Activated CD4-positive, CD25-positive, alpha-beta regulatory T cell treated with anti-CD3 and anti-CD28 coated beads, Interleukin-2, amount 50 U/mL, for 24 hours (primary cell): ENCODE data around the gene MAG.
A peak's percentile ranks its signal among the peaks of the same experiment; 100 is the strongest.
"Not testable (repeated sequence)": the region's sequence is repeated elsewhere in the genome, so short reads cannot be mapped to it uniquely, and the experiment has no call there.

ENCODE experiments used
- ATAC-seq, 2 donors: fragments of 150-1000 bp; cut with Tn5 transposase; one replicate each; pipeline ENCODE4 v1.10.0; 2021; ENCODE audit warnings: mild to moderate bottlenecking in 1 of 2, moderate library complexity in 1 of 2

MAG gene

DNA sequence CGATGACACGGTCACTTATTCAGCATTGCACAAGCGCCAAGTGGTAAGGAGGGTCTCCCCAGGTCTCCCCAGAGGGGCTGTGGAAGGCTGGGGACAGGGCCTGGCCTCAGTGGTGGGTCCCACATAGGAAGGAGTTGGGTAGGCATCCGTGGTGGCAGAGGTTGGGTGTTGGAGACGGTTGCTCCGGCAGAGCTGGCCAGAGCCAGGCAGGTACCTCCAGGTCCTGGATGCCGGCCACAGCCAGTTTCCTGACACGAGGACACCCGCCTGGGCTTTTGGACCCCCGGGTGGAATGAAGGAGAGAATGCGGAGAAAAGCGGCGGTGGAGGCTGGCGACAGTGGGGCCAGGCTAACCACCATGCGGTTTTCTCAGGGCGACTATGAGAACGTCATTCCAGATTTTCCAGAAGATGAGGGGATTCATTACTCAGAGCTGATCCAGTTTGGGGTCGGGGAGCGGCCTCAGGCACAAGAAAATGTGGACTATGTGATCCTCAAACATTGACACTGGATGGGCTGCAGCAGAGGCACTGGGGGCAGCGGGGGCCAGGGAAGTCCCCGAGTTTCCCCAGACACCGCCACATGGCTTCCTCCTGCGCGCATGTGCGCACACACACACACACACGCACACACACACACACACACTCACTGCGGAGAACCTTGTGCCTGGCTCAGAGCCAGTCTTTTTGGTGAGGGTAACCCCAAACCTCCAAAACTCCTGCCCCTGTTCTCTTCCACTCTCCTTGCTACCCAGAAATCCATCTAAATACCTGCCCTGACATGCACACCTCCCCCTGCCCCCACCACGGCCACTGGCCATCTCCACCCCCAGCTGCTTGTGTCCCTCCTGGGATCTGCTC lies 54.5 kb downstream of the MAG start:
- ATAC-seq: peak in 1 of 2 donors; percentile 24

DNA sequence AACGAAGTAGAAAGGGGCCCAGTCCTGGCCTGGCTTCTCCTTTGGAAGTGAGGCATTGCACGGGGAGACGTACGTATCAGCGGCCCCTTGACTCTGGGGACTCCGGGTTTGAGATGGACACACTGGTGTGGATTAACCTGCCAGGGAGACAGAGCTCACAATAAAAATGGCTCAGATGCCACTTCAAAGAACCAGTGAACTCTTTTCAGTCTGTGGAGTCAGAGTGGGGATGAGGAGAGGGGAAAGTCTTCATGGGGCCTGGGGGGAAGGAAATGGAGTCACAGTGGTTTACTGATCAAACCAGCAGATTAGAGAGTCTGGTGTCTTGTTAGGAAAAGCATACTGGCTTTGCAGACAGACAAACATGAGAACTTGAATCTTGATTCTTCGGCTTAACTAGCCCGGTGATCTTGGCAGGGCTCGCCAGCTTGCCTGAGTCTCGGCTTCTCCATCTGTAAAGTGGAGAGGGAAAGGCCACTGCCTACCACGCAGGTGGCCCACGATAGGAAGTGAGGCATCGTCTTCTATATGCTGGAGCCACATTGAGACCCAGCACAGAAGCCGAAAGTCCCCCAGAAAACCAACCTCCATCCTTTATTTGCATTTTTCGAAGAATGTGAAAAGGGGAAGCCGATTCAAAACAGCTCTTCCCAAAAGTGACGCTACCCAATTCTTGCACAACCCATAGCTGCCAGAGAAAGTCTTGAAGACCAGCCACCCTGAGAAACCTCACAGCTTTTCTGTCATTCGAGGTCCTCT lies 55.4 kb downstream of the MAG start, which contains the start of gene FFAR1:
FFAR1 (plus strand) TSS at position 732 of the 759 bp plus-strand sequence. CDS start 3,650 bp downstream, outside the sequence.
- peak; percentile 47 to 62 for ATAC-seq

DNA sequence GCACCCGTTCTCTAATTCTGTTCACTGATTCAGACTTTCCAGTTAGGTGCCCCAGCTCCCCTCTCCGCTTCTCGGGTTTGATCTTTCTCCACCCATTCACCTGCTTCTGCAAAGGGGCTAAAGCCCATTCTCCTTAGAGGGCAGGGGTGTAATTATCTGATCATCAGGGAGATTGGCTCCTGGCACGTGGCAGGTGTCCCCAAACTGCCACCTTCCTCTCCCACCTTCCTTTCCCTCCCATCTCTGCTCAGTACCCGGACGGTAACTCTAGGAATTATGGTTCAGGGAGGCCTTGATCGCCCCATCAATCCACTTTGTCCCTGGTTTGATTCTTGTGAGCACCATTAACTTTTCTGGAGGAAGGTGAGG lies 56.0 kb downstream of the MAG start:
- ATAC-seq: no peak

DNA sequence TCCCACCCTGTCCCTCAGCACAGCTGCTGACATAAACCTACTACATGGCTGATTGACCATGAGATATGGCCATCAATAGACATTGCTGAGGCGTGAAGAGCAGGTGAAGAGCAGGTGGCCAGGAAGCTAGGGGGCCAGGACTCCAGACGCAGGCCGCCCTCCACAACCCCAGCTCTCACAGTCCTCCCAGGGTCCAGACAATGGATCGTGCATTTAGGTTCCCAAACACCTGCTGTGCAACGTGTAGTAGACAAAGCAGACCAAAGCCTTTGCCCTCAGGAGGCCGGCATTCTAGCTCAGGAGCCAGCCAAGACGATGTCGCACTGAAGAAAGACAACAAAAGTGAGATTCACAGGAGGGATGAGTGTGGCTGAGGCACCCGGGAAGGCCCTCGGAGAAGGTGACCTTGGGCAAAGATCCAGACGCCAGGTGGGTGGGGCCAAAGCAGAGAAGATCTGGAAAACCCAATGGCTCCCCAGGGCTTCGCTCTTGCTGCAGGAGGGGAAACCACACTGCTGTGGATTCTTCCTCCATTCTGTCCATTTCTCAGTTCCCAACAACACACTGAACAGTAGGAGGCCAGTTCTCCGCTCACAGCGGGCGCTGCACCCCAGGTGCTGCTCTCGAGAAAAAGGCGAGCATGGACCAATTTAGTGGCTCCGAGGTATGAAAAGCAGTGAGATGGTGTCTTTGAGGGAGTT lies 57.1 kb downstream of the MAG start:
- ATAC-seq: no peak

DNA sequence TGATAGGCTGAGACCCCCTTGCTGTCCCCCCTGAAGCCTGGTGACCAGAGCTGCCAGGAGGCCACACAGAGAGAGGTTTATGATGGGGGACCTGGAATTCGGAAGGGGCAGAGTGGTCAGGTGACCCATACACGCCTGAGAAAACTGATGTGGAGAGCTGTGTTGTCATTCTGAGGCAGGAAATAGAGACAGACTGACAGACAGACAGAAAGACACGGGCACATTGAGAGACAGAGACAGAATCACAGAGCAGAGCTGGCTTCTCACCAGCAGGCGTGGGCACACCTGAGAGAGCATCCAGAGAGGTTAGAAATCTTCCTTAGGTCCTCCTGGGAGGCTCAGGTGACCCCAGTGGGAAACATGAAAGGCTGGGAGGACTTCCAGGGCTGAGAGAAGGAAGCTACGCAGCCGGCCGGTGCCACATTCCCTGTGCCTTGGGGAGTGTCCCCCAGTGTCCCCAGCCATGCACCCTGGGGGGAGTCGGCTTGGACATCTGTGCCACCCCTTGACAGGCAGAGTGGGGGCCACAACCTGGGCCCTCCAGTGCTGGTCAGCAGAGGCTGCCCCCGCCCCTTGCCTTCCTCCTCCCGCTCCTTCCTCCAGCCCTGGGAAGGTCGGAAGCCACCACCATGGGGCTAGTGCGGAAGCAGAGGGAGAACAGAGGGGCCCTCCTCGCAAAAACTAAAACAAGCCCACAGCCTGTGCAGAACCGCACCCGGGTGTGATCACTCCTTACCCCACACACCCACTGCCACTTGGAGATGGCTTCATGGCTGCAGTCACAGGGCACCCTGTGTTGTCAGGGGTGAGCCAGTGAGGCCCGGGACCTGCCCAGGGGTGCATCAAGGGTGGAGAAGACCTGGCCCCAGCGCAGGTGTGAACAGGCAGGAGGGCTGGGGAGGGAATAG lies 57.9 kb downstream of the MAG start:
- no peak for ATAC-seq

DNA sequence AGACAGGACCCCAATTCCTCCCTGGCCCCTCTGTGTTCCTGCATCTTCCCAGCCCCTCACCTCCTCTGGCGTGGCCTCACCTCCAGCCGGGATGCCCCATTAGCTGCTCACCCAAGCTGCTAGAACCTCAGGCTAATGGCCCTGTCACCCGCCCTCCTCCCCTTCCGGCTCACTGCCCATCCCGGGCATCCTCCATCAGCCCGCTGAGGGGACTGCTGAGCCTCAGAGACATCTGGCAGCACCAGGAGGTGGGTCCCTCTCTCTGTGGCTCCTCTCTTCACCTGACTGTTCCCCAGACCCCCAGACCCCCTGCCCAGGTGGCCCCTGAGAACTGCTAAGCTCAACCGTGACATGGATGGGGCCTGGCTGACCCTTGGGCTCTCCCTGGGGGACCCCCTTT lies 58.6 kb downstream of the MAG start:
- no peak for ATAC-seq

DNA sequence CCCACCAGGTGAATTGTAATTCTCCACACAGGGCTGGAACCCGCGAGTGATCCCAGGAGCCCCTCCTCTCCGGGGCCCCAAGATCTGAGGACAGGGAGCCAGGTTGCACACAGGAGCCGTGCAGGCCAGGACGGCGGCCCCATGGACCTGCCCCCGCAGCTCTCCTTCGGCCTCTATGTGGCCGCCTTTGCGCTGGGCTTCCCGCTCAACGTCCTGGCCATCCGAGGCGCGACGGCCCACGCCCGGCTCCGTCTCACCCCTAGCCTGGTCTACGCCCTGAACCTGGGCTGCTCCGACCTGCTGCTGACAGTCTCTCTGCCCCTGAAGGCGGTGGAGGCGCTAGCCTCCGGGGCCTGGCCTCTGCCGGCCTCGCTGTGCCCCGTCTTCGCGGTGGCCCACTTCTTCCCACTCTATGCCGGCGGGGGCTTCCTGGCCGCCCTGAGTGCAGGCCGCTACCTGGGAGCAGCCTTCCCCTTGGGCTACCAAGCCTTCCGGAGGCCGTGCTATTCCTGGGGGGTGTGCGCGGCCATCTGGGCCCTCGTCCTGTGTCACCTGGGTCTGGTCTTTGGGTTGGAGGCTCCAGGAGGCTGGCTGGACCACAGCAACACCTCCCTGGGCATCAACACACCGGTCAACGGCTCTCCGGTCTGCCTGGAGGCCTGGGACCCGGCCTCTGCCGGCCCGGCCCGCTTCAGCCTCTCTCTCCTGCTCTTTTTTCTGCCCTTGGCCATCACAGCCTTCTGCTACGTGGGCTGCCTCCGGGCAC lies 59.6 kb downstream of the MAG start:
- ATAC-seq: no peak

DNA sequence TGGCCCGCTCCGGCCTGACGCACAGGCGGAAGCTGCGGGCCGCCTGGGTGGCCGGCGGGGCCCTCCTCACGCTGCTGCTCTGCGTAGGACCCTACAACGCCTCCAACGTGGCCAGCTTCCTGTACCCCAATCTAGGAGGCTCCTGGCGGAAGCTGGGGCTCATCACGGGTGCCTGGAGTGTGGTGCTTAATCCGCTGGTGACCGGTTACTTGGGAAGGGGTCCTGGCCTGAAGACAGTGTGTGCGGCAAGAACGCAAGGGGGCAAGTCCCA lies 60.2 kb downstream of the MAG start:
- ATAC-seq: no peak

DNA sequence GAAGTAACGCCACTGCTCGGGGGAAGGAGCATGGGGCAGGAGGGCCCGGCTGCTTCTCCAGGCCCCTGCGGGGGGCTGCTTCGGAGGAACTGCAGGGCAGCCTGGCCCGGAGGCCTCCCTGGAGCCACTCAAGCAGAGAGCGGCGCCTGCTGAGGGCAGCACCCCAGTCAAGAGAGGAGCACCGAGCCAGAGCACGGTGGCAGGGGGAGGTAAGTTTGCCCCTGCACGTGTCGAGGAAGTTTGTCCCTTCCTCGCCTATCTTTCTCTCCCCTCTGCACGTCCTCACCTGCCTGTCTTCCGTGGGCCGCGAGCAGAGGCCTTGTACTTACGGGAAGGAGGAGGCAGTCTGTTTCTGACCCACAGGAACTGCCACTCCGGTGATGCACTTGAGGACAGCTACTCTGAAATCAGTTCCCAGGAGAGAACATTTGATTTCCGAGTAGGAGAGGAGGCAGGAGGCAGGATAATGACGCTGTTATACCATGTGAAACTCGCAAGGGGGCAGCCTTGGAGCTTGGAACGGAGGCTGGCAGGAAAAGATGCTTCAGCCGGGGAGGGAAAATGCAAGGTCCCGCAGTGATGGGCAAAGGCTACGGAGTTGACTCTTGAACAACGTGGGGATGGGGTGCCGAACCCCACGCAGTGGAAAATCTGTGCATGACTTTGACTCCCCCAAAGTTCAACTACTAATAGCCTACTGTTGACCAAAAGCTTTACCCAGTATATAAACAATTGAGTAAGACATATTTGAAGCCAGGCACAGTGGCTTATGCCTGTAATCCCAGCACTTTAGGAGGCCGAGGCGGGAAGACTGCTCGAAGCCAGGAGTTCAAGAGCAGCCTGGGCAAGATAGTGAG lies 60.7 kb downstream of the MAG start:
- peak; percentile 52 to 57 for ATAC-seq

DNA sequence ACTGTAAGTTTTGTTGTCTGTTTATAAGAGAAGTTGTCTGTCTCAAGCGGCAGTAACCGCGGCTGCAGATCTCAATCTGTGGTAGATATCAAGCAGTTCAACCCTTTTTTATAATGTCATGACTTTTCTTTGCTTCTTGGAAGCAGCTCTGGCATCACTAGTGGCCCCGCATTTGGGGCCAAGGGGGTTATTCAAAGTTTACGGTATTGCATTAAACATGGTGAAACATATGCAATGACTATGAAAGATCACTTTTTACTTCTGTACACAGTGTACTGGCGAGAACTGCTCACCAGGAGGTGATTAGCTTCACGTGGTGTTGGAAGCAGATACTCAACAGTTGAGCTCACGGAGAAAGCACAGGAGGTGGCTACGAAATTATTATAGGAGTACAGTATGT lies 61.7 kb downstream of the MAG start:
- no peak for ATAC-seq

DNA sequence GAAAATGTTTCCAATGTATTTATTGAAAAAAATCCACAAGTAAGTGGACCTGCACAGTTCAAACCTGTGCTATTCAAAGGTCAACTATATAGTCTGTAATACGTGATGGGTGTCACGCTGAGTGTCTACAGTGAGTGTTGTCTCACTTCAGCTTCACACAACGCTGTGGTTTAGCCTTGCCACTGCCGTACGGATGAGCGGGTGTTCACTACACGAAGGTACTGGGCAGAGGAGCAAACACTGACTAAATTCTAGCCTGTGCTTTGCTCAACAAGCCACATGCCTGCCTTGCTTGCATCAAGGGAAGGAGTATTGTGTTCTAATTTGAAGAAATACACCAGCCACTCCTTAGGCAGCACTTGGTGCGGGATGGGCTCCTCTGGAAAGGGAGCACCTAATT lies 62.9 kb downstream of the MAG start:
- ATAC-seq: no peak

DNA sequence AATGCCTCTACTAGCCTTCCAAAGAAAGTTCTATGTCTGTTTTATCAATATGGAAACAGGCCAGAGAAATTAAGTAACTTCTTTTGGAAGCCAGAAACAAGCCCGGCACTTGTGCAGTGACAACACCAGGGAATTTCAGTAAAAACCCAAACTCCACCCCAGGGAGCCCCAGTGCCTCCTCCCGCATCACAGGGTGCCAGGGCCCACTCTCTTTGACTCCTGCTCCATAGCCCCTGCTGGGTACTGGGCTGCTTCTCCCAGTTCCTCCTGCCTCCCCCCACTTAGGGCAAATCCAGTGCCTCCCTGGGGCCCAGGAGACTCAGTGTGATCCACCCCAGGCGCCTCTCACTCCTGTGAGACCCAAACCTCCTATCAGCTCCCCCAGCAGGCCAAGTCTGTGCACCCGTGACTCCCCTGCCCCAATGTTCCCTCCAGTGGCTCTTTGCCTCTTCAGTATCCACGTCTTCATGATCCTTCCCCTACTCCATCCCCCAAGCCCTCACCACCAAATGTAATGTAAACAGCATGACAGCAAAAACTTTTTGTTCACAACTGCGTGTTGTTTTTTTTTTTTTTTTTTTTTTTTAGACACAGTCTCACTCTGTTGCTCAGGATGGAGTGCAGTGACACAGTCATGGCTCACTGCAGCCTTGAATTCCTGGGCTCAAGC lies 64.0 kb downstream of the MAG start:
- ATAC-seq: no peak

DNA sequence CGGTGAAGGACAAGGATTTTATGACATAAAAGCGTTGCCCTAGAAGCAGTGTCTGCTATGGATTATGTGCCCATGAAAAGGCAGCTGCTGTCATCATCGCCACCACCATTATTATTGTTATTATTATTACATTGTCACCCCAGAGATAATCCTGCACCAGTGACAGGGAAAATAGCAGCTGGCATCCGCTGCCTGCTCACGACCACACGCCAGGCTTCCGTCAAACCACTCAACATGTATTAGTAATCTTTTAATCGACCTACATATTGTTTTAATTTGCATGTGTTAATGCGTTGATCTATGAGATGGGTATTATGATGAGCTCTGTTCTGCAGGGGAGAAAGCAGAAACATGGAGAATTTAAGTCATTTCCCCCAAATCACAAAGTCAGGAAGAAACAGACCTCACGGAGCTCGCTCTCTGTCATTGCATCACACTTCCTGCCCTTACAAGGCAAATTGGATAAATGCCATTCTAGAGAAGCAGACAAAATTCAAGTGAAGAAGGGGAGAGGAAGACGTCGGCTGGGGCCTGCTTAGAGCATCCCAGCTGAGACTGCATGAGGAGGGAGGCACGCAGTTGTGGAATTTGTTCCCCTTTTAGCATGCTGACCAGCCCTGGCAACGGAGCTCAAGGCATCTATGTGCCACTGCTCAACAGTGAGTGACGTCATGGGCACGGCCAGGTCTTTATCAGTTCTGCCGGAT lies 66.1 kb downstream of the MAG start, which contains the start of gene FFAR3:
FFAR3 (plus strand) TSS at position 594 of the 707 bp plus-strand sequence. CDS start 431 bp downstream, outside the sequence.
- ATAC-seq: peak; percentile 16 to 45

DNA sequence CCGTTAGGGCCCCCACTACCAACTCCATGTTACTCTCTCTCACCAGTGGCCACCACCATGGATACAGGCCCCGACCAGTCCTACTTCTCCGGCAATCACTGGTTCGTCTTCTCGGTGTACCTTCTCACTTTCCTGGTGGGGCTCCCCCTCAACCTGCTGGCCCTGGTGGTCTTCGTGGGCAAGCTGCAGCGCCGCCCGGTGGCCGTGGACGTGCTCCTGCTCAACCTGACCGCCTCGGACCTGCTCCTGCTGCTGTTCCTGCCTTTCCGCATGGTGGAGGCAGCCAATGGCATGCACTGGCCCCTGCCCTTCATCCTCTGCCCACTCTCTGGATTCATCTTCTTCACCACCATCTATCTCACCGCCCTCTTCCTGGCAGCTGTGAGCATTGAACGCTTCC lies 66.9 kb downstream of the MAG start:
- ATAC-seq: not testable (repeated sequence)

DNA sequence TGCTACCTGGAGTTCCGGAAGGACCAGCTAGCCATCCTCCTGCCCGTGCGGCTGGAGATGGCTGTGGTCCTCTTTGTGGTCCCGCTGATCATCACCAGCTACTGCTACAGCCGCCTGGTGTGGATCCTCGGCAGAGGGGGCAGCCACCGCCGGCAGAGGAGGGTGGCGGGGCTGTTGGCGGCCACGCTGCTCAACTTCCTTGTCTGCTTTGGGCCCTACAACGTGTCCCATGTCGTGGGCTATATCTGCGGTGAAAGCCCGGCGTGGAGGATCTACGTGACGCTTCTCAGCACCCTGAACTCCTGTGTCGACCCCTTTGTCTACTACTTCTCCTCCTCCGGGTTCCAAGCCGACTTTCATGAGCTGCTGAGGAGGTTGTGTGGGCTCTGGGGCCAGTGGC lies 67.4 kb downstream of the MAG start:
- not testable (repeated sequence) for ATAC-seq

DNA sequence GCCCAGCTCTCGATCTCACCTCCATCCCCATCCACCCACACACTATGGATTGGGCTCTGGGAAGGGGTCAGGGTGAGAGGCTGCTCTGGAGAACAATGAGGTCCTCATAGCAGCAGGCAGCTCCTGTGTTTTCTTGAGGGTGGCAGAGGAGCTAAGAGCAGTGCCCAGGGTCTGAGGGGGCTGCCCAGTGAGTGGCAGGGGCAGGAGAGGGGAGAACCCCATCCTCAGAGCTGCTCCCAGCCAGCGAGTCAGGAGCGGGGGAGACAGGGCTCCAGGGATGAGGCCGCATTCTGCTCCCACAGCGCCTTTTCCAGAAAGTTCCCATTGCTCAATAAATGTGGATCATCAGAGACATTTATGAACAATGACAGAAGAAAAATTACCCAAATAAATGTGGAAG lies 68.1 kb downstream of the MAG start:
- not testable (repeated sequence) for ATAC-seq

DNA sequence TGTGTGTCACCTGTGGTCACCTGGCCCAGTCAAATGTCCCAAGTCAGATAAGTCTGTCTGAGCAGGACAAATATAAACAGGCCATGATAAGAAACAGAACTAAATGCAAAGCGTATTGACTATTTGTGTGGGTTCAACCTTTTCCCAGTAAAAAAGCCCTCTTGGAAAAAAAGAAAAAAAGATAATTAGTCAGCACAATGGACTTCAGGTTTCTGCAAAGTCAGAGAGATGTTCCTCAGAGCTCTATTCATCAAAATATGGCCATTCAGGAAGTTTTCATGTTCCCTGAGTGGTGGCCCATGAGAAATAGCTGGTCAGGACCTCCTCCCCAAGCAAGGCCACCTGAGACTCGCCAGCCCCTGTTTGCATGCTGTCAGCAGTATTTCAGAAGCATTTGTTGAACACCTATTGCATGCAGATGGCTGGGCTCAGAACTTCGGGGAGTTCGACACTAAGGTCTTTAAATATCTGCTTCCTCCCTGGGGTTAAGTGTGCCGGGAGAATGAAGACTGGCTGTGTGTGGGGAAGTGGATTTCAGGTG lies 69.0 kb downstream of the MAG start:
- no peak for ATAC-seq

DNA sequence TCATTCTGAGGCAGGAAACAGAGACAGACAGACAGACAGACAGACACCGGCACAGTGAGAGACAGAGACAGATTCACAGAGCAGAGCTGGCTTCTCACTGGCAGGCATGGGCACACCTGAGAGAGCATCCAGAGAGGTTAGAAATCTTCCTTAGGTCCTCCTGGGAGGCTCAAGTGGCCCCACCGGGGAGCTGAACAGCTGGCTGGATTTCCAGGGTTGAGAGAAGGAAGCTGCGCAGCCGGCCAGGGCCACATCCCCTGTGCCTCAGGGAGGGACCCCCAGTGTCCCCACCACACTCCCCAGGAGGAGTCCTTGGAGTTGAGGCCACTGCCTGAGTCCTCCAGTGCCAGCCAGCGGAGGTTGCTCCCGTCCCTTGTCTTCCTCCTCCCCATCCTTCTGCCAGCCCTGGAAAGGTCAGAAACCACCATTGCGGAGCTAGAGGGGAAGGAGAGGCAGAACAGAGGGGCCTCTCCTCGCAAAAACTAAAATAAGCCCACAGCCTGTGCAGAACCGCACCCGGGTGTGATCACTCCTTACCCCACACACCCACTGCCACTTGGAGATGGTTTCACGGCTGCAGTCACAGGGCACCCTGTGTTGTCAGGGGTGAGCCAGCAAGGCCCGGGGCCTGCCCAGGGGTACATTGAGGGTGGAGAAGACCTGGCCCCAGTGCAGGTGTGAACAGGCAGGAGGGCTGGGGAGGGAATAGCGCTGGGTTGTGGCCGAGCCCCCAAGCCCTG lies 70.5 kb downstream of the MAG start:
- no peak for ATAC-seq
